Dermis microvascular lymphatic vessel endothelial cell (primary cell): ENCODE results near the gene C19orf44. TPM values are rescaled to one million over a fixed set of nuclear protein-coding genes. Genes with fewer than 3 reads are reported as not detected.

Source experiments
- total RNA-seq: library from RNA; depleted of rRNA; stranded (reverse); fragments of >200 nt; gene quantifications from 2 replicates; pipeline ENCODE4 v1.2.1, GENCODE V29; 2014

The C19orf44 gene
- total RNA-seq, 1 donor from 2014 or later: 1.5 TPM

Other genes starting within 250 kb of the C19orf44 start
- gene KLF2, start 171.6 kb upstream of the C19orf44 start, total RNA-seq: 2.4 and 2.8 TPM in 2 replicates
- 5.8 and 10.7 TPM in 2 replicates for gene EPS15L1, start 24.4 kb upstream of the C19orf44 start, total RNA-seq
- gene CALR3, start 227 bp upstream of the C19orf44 start, total RNA-seq: not detected in 2 replicates
- gene CHERP, start 46.0 kb downstream of the C19orf44 start, total RNA-seq: 2.6 and 8.0 TPM in 2 replicates
- 15.7 and 29.5 TPM in 2 replicates for gene SLC35E1, start 76.0 kb downstream of the C19orf44 start, total RNA-seq
- 2.4 and 4.9 TPM in 2 replicates for gene MED26, start 131.8 kb downstream of the C19orf44 start, total RNA-seq
- gene SMIM7, start 163.8 kb downstream of the C19orf44 start, total RNA-seq: 33.4 and 52.1 TPM in 2 replicates
- 0.90 and 2.1 TPM in 2 replicates for gene TMEM38A, start 164.7 kb downstream of the C19orf44 start, total RNA-seq
- gene NWD1, start 223.5 kb downstream of the C19orf44 start, total RNA-seq: not detected in 2 replicates